GM18517 (cell line): ENCODE results near the gene CNTNAP2.
A peak's percentile ranks its signal among the peaks of the same experiment; 100 is the strongest.

Experiments used
- ATAC-seq: cut with Tn5 transposase; IDR thresholded peaks from one replicate; pipeline ENCODE4 v1.9.1; 2021; ENCODE audit warnings: mild to moderate bottlenecking, moderate library complexity; ENCODE audit not compliant: unreplicated experiment

The CNTNAP2 gene

GRCh38 chr7:147978651-147979050 lies 1862.0 kb downstream of the CNTNAP2 start:
- ATAC-seq, result no peak

DNA sequence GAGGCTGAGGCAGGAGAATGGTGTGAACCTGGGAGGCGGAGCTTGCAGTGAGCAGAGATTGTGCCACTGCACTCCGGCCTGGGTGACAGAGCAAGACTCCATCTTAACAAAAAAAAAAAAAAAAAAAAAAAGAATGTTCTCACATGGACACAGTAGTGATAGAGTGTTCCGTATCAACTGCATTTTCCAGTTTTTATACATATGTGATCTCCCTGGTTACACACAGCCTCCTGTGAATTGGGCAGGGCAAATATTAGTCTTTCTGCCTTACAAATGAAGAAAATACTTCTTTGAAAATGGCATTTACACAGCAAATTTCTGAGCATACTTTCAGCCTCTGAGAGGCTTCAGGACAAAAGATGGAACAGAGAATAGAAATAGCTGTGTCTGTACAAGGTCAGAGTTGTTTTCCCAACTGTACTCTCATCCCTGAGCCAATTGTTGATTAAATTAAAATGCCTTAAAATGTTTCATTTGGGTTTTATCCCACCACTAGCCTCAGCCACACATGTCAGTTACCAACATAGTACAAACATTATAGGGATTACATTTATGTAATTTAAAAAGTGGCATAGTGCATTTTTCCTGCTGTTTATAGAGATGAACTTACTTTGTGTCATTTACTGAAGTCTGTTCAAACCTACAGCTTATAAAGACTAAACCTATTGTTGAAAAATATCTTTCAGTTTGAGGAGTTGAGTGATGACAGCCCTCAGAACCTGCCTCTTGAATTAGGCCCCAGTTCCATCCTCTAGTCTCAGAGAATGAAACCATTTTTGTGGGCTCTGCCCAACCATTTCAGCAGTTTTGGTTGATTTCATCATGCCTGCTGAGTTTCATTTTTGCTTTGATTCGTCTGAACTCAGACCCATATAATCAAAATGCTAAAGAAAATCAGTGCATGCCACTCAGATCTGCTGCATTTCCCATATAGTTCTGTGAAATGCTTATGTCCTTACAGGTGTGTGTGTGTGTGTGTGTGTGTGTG lies 1864.5 kb downstream of the CNTNAP2 start:
- ATAC-seq, result peak; percentile 87

GRCh38 chr7:147982307-147982706 lies 1865.7 kb downstream of the CNTNAP2 start:
- ATAC-seq, result no peak

GRCh38 chr7:147984265-147984664 lies 1867.7 kb downstream of the CNTNAP2 start:
- ATAC-seq, result no peak

DNA sequence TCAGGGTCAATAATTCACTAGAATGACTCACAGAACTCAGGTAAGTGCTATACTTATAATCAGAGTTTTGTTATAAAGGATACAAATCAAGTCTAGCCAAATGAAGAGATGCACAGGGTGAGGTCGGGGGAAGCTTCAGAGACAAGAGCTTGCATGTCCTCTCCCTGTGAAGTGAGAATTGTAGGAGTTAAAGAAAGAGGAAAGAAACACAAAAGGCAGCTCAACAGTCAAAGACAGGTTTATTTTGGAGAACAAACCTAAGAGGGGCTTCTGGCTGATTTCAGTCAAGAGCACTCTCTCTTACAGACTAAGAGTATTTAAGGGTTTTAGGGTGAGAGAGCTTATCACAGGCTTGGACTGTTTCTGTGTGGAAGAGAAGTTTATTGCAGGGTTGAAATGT lies 1873.5 kb downstream of the CNTNAP2 start:
- no peak for ATAC-seq

DNA sequence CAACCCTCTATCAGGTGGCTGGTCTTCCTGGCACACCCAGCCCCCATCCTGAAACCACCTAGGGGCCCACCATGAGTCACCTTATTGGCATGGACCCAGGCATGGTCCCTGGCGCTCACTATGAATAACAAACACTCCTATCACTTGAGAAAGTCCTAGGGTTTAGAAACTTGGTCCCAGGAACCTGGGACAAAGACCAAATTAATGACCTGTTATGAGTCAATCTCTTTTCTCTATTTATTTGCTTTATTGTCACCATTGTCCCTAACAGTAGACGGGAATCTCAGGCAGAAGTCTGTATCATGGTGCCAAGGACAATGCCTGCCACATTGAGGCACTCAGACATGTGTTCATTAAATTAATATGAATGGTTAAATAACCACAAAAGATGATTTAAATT lies 1874.3 kb downstream of the CNTNAP2 start:
- no peak for ATAC-seq

GRCh38 chr7:147992698-147993097 lies 1876.1 kb downstream of the CNTNAP2 start:
- ATAC-seq, result no peak

DNA sequence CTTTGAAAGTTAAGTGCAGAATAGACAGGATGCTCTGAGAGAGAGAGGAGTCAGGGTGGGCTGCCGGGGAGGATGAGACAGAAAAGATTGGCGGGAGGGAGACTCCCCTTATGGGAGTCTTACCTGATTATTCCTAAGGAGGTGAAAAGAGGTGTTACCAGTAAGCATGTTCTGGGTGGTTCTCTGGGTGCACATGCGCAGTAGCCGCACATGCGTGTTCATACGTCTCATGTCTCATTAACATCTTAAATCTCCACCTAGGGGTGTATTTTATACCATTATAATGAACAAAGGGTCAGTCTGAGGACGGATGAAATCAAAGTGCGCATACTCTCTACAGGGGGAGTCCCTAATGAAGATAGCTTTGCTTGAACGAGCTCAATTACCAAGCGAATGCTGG lies 1881.0 kb downstream of the CNTNAP2 start:
- ATAC-seq, result no peak

DNA sequence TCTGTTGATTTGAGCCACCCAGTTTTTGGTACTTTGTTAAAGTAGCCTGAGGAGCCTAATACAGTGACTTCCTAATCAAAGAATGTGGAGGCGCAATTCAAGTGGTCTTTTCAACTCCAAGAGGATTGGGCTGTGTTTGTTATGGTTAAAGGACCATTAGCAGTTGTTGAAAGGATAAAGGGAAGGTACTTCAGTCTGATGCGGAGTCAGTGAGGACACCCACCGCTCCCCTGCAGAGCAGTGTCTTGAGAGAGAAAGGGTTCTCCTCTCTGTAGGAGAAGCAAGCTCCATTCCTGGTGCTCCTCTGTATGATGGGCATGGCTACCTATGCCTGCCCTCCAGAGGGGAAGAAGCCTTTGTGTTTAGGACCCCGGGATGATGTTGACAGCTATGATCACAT lies 1883.4 kb downstream of the CNTNAP2 start:
- ATAC-seq, result no peak

DNA sequence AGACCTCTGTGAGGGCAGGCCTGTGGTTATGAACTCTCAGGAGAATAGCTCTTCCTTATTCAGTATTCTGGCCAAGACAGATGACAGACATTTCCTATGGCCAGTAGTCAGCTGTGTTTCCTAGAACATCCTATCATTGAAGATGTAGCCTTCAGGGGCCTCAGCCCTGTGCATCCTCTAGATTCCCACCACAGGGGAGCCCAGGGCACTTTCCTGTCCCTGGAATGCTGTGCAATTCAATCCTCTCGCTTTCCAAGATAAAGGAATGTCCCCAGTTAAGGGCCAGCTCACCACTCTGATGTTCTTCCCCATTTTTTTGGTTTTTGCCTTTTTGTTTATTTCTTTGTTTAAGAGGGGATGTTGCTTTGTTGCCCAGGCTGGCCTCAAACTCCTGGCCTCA lies 1895.2 kb downstream of the CNTNAP2 start:
- no peak for ATAC-seq

GRCh38 chr7:148014001-148014400 lies 1897.4 kb downstream of the CNTNAP2 start:
- no peak for ATAC-seq

- no peak for ATAC-seq
Observed at GRCh38 chr7:148014541-148014940, 1897.9 kb downstream of the CNTNAP2 start.

DNA sequence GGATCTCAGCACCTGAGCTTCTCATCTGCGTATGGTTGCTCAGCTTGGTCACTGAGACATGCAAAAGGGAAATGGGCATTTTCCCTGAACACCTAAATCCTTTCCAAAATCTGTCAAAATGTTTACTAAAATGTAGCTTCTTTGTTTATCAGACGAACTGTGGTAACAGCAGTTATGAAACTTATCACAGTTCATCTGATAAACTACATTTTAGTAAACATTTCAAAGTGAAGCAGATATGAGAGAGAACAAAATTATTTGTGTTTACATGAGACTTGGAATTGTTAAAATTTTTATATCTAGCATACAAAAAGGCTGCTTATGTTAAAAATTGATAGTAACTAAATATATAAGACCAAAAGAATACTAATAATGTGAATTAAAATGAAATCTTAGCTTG lies 1900.5 kb downstream of the CNTNAP2 start:
- ATAC-seq, result no peak

GRCh38 chr7:148020679-148021078 lies 1904.1 kb downstream of the CNTNAP2 start:
- ATAC-seq, result no peak

- no peak for ATAC-seq
Observed at GRCh38 chr7:148021507-148022045, 1905.0 kb downstream of the CNTNAP2 start.

- no peak for ATAC-seq
Observed at GRCh38 chr7:148022832-148023231, 1906.2 kb downstream of the CNTNAP2 start.

DNA sequence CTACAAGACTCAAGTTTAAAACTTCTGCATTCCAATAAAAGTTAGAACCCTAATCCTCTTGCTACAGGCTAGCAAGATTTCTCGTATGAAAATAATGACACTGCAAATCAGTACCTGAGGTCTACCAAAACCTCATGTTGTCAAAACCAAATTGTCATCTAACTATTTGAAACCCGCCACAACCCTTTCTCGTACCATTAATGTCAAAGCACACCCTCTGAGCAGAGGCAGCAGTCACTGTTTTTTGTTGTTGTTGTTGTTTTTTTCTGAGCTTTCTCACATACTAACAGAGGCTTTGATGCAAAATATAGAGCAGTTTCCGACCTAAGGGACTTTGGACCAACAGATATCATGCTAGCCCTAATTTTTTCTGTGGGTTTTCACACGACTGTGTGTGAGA lies 1910.1 kb downstream of the CNTNAP2 start:
- no peak for ATAC-seq

GRCh38 chr7:148028165-148028564 lies 1911.6 kb downstream of the CNTNAP2 start:
- no peak for ATAC-seq

DNA sequence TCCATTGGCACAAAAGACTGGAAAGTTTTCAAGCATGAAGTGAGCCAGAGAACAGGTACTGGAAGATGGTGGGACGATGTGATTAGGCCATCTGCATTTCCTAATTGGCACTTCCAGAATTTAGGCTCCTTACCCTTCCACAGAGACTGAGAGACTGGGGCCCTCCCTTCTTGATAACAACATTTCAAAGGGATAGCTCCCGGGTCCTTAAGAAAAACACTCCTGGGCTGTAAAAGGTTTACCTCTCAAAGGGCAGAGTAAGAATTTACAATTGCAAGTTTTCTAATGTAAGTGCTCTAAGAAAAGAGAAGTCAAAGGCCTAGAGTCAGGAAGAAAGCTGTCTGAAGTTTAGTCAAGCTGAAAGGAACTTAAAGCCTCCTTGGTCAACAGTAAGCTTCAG lies 1914.4 kb downstream of the CNTNAP2 start:
- no peak for ATAC-seq

GRCh38 chr7:148031811-148032210 lies 1915.2 kb downstream of the CNTNAP2 start:
- no peak for ATAC-seq

DNA sequence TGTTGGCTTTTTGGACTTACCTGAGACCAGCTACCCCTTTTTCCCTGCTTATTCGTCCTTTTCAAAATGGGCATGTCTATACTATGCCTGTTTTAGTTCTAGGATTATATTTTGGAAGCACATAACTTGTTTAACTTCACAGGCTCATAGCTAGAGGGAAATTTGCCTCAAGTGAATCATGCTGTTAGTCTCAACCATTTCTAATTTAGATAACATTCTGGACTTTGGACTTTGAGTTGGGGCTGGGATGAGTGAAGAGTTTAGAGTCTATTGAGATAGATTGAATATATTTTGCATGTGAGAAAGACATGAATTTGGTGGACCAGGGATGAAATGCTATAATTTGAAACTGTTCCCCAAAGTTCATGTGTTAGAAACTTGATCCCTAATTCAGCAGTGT lies 1919.3 kb downstream of the CNTNAP2 start:
- ATAC-seq, result no peak

- ATAC-seq, result no peak
Observed at GRCh38 chr7:148037044-148037443, 1920.4 kb downstream of the CNTNAP2 start.
